IgD-negative memory B cell (primary cell): ENCODE results near the gene SMARCA1. TPM values are rescaled to one million over a fixed set of nuclear protein-coding genes. Genes with fewer than 3 reads are reported as not detected.

Source experiments
- H3K27ac Mint-ChIP-seq, 3 donors: one replicate each; pipeline ENCODE4 v1.8.0; 2020 to 2022; ENCODE audit warnings: mild to moderate bottlenecking in 3 of 3, mixed read lengths in 3 of 3, moderate library complexity in 1 of 3
- H3K27me3 Mint-ChIP-seq: one replicate; pipeline ENCODE4 v1.8.0; 2021; ENCODE audit warnings: mixed read lengths
- H3K36me3 Mint-ChIP-seq: one replicate; pipeline ENCODE4 v1.8.0; 2020; ENCODE audit warnings: mild to moderate bottlenecking, mixed read lengths
- H3K4me1 Mint-ChIP-seq, 3 donors: one replicate each; pipeline ENCODE4 v1.8.0; 2020 to 2022; ENCODE audit warnings: mixed read lengths in 3 of 3, mild to moderate bottlenecking in 1 of 3
- H3K4me3 Mint-ChIP-seq, 4 donors: one replicate each; pipeline ENCODE4 v1.8.0; 2020 to 2022; ENCODE audit warnings: mild to moderate bottlenecking in 4 of 4, mixed read lengths in 4 of 4, moderate library complexity in 3 of 4
- H3K9me3 Mint-ChIP-seq, 3 donors: one replicate each; pipeline ENCODE4 v1.8.0; 2020 to 2021; ENCODE audit warnings: mixed read lengths in 3 of 3, mild to moderate bottlenecking in 1 of 3
- polyA plus RNA-seq: library from polyadenylated mRNA; unstranded; fragments of 300-500 nt; fragmentation: Illumina TruSeq; gene quantifications from one replicate; pipeline ENCODE4 v1.2.3, GENCODE V29; 2021

SMARCA1 gene
- polyA plus RNA-seq, 1 donor from 2014 or later: not detected

DNA sequence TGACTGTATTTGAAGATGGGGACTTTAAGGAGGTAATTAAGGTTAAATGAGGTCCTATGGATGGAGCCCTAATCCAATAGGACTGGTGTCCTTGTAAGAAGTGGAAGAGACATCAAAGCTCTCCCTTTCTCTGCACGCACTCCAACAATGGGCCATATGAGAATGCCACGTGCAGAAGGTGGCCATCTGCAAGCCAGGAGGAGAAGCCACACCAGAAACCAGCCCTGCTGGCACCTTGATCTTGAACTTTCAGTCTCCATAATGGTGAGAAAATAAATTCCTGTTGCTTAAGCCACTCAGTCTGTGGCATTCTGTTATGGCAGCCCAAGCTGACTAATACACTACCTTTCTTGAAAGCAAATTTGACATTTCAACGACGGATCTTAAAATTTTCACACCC is 73.2 kb downstream of the SMARCA1 start:
- Mint-ChIP-seq H3K27me3 (peaks cover 4% of the 10 kb centered on the region), H3K4me3 (no peak overlapping the region), H3K9me3 (peaks cover 2 to 6% (median 3%) of the 10 kb centered on the region in 3 donors), H3K27ac (no peak overlapping the region), H3K36me3 (no peaks in the 10 kb centered on the region), H3K4me1 (no peaks in the 10 kb centered on the region)

- no peaks in the 10 kb centered on the region for H3K4me1 Mint-ChIP-seq
- no peak overlapping the region for H3K4me3 Mint-ChIP-seq
- peaks cover 4% of the 10 kb centered on the region for H3K27me3 Mint-ChIP-seq
- no peak overlapping the region for H3K27ac Mint-ChIP-seq
- H3K36me3 Mint-ChIP-seq: no peaks in the 10 kb centered on the region
- H3K9me3 Mint-ChIP-seq: peaks cover 0 to 3% (median 0%) of the 10 kb centered on the region in 3 donors
These were observed 74.1 kb downstream of the SMARCA1 start for GRCh38 chrX:129449148-129449547.

DNA sequence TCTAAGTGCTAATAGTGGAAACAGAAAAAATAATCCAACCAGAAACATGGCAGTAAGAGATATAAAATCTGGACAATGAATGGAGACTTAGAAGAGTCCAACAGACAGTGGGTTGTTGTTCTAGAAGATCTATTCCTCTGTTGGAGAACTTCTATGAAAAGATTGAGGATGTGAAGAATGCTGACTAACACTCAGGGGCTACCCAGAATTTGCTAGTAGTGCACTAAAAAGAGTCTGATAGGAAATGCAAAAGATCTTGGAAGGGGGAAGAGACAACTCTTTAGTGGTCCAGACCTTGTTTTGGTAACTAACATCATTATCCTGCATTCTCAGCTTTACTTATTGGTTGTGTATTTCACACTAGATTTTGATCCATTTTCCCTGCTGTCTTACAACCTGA is 77.9 kb downstream of the SMARCA1 start:
- no peaks in the 10 kb centered on the region for H3K36me3 Mint-ChIP-seq
- H3K9me3 Mint-ChIP-seq: no peaks in the 10 kb centered on the region
- H3K4me3 Mint-ChIP-seq: no peak overlapping the region
- H3K27me3 Mint-ChIP-seq: no peaks in the 10 kb centered on the region
- H3K4me1 Mint-ChIP-seq: no peaks in the 10 kb centered on the region
- H3K27ac Mint-ChIP-seq: no peak overlapping the region

GRCh38 chrX:129433945-129434344 is 89.3 kb downstream of the SMARCA1 start:
- Mint-ChIP-seq H3K4me1 (no peaks in the 10 kb centered on the region), H3K27me3 (no peaks in the 10 kb centered on the region), H3K9me3 (peaks cover 0 to 2% (median 0%) of the 10 kb centered on the region in 3 donors), H3K36me3 (peaks cover 2% of the 10 kb centered on the region), H3K4me3 (no peak overlapping the region), H3K27ac (no peak overlapping the region)

GRCh38 chrX:129433461-129433860 is 89.8 kb downstream of the SMARCA1 start:
- Mint-ChIP-seq H3K27me3 (no peaks in the 10 kb centered on the region), H3K27ac (no peak overlapping the region), H3K4me1 (no peaks in the 10 kb centered on the region), H3K4me3 (peak overlapping the region in 1 of 4 donors; percentile 17), H3K9me3 (peaks cover 0 to 2% (median 0%) of the 10 kb centered on the region in 3 donors), H3K36me3 (peaks cover 2% of the 10 kb centered on the region)

DNA sequence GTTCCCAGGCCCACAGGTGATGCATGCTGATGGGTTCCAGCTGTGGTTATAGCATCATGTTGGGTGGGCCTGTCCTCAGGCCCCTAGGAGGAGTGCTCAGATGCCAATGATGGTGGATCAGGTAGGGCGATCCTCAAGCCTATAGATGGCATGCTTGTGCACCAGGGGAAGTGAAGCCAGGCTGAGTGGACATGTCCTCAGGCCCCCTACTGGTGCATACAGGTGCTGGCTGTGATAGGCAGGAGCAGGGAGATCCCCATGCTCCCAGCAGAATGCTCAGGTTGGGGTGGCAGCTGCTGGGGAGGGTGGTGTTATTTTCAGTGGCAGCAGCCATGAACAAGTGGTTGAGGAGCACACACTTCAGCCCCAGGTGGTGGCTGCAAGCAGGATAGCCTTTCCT is 96.0 kb downstream of the SMARCA1 start:
- H3K27ac Mint-ChIP-seq: no peak overlapping the region
- H3K9me3 Mint-ChIP-seq: peaks cover 0 to 11% (median 10%) of the 10 kb centered on the region in 3 donors
- H3K27me3 Mint-ChIP-seq: peaks cover 7% of the 10 kb centered on the region
- H3K4me1 Mint-ChIP-seq: no peaks in the 10 kb centered on the region
- no peak overlapping the region for H3K4me3 Mint-ChIP-seq
- peaks cover 2% of the 10 kb centered on the region for H3K36me3 Mint-ChIP-seq

DNA sequence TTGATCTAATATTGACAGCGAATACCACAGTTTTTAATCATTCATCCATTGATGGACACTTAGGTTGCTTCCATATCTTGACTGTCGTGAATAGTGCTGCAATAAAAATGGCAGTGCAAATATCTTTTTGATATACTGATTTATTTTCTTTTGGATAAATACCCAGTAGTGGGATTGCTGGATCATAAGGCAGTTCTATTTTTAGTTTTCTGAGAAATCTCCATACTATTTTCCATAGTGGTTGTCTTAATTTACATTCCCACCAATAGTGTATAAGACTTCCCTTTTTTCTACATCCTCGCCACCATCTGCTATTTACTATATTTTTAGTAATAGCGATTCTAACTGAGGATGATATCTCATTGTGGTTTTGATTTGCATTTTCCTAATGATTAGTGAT is 100.1 kb downstream of the SMARCA1 start:
- H3K4me1 Mint-ChIP-seq: no peaks in the 10 kb centered on the region
- H3K9me3 Mint-ChIP-seq: peaks cover 4 to 14% (median 8%) of the 10 kb centered on the region in 3 donors
- H3K27ac Mint-ChIP-seq: no peak overlapping the region
- peaks cover 6% of the 10 kb centered on the region for H3K27me3 Mint-ChIP-seq
- H3K4me3 Mint-ChIP-seq: no peak overlapping the region
- H3K36me3 Mint-ChIP-seq: no peaks in the 10 kb centered on the region

GRCh38 chrX:129404670-129405008 is 118.7 kb downstream of the SMARCA1 start:
- H3K36me3 Mint-ChIP-seq: peaks cover 1% of the 10 kb centered on the region
- H3K27ac Mint-ChIP-seq: no peak overlapping the region
- no peaks in the 10 kb centered on the region for H3K4me1 Mint-ChIP-seq
- H3K9me3 Mint-ChIP-seq: peaks cover 4 to 7% (median 6%) of the 10 kb centered on the region in 3 donors
- H3K27me3 Mint-ChIP-seq: no peaks in the 10 kb centered on the region
- no peak overlapping the region for H3K4me3 Mint-ChIP-seq

DNA sequence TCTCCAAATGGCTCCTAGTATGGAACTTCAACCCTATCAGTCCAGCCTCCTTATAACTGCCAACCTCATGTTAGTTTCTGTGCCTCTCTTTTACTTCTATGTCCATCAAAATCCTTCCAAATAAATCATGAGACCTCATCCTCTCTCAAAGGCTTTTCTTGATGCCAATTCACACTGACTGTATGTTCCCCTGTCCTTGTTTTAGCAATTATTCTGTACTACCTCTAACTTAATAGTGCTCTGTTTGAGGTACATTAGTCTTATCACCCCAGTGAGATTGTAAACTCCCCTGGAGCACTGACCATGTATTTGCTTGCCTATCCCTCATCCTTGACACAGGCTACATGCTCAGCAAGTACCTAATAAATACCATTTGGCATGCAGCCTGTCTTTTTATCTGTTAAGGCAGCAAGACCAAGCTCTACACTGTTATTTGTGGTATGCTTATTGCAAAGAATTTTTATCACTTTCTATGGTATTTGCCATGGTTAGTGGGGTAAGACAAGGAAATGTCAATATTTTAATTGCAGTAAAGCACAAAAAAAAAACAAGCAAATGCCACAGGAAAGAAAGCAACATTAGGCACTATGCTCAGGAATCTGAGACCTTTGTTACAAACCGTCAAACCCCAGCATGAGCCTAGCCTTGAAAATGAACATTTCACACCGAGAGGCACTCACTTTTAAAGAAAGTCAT is 119.2 kb downstream of the SMARCA1 start:
- H3K27ac Mint-ChIP-seq: no peak overlapping the region
- no peaks in the 10 kb centered on the region for H3K4me1 Mint-ChIP-seq
- H3K27me3 Mint-ChIP-seq: no peaks in the 10 kb centered on the region

More for the DNA sequence above, 119.2 kb downstream of the SMARCA1 start:
- Mint-ChIP-seq H3K4me3 (peak overlapping the region in 1 of 4 donors; percentile 65), H3K9me3 (peaks cover 5 to 8% (median 7%) of the 10 kb centered on the region in 3 donors), H3K36me3 (peaks cover 1% of the 10 kb centered on the region)

Other genes with a start within 250 kb of the SMARCA1 start
- gene OCRL, start 16.8 kb upstream of the SMARCA1 start, polyA plus RNA-seq: 0.85 TPM
- gene APLN, start 131.5 kb upstream of the SMARCA1 start, polyA plus RNA-seq: not detected
- 0.26 TPM for gene XPNPEP2, start 215.5 kb upstream of the SMARCA1 start, polyA plus RNA-seq